ENCODE data around the gene CCDC57.
A peak's percentile ranks its signal among the peaks of the same experiment; 100 is the strongest.
"Not testable (repeated sequence)": the region's sequence is repeated elsewhere in the genome, so short reads cannot be mapped to it uniquely, and the experiment has no call there.

The CCDC57 gene

DNA sequence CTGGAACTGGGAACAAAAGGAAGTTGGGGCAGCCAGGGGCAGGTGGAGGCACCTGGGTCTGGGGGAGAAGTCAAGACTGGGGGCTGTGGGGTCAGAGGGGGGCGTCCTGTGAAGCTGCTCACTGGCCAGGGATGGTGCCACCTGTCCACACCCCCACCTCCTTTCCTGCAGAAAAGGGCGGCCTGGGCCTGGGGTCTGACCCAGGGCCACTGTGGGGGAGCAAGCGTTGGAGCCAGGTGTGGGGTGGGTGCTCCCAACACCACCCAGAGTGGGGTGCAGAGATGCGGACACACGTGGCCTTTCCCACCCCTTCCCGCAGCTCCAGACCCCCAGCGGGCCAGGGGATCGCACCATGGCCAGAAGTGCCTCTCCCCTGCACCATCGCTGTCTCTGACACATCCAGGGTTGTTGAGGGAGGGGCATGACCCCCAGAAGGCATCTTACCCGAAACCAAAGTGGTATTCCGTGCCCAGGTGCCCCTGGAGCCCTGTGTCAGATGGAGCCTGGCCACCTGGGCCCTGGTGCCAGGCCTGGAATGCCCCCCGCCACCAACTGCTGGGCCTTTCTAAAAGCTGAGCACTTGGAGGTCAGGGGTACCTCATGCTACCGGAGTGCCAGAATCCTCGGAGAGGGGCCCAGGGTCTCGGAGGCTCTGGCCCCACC is 13.6 kb upstream of the CCDC57 start:
- DNase-seq (ENCODE audit: insufficient read length, low spot score) (no peak), FAIRE-seq (no peak)

DNA sequence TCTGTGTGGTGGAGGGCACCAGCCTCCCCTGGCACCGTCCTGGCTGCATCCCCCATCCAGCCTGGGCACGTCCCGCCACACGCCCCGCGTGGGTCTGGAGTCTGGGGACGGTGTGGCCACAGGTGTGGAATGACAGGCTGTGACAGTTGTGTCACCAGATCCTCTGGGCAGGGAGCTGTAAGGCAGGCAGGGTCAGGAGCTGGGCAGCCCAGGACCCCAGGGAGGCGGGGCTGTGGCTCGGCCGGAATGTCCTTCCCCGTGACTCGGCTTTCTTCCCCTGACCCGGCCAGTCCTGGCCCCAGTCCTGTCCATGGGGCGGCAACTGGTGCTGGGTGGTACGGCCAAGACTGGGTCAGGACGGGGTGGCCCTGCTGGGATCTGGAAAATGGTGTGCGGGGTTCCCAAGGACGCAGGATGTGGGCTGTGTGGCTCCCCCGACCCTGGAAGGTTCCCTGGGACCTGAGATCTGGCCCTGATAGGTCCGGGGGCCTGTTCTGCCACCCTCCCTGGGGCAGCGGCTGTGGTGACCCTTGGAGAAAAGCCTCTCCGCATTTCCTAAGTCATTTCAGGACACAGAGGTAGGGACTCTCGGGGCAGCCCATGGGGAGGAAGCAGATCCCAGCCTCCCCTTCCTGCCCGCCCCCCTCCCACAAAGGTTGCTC is 12.9 kb upstream of the CCDC57 start:
- FAIRE-seq (no peak), DNase-seq (ENCODE audit: insufficient read length, low spot score) (no peak)

DNA sequence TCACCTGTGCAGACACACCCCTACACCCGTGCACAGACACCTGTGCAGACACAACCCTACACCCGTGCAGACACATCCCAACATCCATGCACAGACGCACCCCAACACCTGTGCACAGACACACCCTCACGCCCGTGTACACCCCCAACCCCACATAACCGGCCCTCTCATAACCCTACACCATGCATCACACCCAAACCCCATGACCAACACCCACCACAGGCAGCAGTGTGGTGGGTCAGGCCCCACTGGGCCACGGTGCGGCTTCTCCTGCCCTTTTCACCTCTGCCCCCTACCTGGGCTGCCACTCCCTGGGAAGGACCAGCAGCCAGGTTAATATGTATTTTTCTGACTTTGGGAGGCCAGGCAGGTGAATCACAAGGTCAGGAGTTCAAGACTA is 12.0 kb upstream of the CCDC57 start:
- no peak for FAIRE-seq
- DNase-seq (ENCODE audit: insufficient read length, low spot score) = no peak

DNA sequence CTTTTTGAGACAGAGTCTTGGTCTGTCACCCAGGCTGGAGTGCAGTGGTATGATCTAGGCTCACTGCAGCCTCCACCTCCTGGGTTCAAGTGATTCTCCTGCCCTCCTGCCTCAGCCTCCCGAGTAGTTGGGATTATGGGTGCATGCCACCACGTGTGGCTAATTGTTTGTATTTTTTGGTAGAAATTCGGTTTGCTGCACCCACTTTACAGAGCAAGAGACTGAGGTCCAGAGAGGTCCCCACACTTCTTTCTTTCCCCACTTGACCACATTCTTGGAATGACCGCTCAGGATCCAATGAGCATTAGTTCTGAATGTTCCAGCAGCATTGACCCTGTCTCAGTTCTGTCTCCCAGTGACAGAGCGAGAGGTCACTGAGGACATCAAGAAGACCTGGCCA is 10.9 kb upstream of the CCDC57 start:
- DNase-seq (ENCODE audit: insufficient read length, low spot score) (no peak), FAIRE-seq (no peak)

DNA sequence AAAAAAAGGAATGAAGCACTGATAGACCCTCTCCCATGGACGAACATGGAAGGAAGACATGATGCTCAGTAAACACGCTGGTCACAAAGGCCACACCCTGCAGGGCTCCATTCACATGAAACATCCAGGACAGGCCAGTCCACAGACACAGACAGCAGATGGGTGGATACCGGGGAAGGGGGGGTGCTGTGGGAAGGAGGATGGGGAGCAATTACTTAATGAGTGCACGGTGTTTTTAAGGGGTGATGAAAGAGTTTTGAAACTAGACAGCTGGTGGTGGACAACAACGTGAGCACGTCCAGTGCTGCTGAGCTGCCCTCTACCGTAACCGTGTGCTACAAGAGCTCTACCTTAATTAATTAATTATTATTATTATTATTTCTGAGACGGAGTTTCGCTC is 10.2 kb upstream of the CCDC57 start:
- no peak for FAIRE-seq

DNA sequence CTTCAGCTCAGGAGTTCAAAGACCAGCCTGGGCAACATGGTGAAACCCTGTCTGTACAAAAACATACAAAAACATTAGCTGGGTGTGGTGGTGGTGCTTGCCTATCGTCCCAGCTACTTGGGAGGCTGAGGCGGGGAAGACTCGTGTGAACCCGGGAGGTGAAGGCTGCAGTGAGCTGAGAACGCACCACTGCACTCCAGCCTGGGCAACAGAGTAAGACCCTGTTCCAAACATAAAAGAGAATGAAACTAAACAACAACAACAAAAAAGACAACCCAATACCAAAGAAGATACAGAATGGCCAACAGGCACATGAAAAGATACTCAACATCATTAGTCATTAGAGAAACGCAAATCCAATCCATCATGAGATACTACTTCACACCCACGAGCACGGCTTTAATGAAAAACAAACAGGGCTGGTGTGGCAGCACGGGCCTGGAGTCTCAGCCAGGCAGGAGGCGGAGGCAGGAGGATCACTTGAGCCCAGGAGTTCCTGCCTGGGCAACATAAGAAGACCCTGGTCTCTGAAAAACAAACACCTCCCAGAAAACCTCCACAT is 8.8 kb upstream of the CCDC57 start:
- no peak for FAIRE-seq
- no peak for DNase-seq (ENCODE audit: insufficient read length, low spot score)

More for the DNA sequence above, 10.2 kb upstream of the CCDC57 start:
- DNase-seq (ENCODE audit: insufficient read length, low spot score) = no peak

DNA sequence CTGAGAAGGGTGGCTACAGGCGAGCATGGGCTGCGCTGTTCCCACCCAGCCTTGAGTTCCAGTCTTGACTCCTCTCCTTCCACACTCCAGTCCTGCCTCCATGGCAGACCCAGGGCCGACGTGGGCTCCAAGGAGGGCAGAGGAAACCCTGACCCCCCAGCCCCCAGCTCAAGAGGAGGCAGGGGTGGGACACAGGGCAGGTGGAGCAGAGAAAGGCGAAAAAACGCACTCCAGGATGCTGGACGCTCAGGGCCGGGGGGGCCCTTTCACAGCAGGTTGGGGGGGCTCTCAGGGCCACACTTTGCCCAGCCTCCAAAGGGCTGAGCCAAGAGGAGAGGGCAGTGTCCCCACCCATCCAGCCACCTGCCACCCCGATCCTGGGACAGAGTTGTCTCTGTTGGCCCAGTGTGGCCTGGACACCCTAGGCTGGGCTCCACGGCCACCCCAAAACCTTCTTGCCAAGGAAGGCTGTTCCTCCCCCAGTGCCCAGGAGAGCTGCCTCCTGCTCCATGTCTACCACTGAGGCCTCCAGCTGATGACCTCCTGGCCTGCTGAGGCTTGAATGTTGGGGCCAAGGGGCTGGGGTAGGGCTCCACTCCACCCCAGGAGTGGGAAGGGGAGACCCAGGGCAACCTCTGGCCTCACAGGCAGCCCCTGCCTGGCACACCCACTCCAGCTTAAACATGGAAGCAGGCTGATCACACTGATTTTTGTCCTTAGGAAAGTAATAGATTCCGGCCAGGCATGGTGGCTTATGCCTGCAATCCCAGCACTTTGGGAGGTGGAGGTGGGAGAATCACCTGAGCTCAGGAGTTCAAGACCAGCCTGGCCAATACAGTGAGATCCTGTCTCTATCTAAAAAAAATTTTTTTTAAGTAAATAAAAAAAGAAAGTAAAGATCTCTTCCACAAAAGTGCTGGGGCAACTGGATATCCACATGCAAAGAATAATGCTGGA is 7.4 kb upstream of the CCDC57 start:
- no peak for DNase-seq (ENCODE audit: insufficient read length, low spot score)
- no peak for FAIRE-seq

DNA sequence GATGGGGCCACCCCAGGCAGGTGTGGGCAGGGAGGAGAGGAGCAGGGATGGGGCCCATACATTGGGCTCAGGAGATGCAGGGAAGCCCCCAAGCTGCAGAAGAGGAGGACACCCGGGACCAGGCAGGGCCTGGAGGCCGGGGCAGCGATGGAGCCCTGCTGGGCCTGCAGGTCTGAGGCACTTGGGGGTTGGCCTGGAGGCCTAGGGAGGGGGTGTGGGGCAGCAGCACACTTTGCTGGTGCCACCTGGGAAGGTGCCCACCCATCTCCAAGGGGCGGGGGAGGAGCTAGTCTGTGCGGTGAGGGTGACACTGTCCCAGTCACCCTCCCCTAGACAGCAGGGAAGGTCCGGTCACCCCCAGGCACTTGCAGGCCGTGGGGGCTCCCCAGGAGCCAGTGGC is 6.4 kb upstream of the CCDC57 start:
- DNase-seq (ENCODE audit: insufficient read length, low spot score) (no peak), FAIRE-seq (no peak)

DNA sequence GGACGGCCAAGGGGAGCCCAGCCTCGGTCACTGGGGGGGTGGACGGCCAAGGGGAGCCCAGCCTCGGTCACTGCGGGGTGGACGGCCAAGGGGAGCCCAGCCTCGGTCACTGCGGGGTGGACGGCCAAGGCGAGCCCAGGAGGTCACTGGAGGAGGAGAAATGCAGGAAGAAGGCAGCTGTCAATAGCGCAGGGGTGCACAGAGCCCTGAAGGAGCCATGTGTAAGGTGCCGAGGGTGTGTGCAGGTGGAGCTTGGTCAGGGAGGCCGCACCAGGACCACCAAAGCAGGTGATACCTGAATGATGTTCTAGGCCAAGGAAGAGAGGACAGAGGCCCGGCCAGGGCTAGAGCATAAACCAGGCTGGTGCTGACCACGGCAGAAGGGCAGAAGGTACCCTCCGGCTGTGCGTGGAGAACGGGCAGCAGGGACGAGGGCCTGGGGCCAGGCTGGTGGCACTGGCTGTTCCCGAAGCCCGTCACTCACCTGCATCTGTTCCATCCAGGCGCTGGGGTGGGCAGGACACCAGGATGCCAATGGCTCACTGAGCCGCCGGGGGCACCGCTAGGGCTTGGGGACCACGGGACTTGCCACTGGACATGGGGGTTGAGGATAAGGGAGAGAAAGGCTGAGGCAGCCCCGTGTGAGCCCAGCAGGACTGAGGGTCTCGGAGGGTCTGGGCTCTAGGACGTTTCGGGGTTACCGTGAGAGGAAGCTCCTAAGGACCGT is 5.9 kb upstream of the CCDC57 start:
- FAIRE-seq = no peak
- DNase-seq (ENCODE audit: insufficient read length, low spot score) = no peak

DNA sequence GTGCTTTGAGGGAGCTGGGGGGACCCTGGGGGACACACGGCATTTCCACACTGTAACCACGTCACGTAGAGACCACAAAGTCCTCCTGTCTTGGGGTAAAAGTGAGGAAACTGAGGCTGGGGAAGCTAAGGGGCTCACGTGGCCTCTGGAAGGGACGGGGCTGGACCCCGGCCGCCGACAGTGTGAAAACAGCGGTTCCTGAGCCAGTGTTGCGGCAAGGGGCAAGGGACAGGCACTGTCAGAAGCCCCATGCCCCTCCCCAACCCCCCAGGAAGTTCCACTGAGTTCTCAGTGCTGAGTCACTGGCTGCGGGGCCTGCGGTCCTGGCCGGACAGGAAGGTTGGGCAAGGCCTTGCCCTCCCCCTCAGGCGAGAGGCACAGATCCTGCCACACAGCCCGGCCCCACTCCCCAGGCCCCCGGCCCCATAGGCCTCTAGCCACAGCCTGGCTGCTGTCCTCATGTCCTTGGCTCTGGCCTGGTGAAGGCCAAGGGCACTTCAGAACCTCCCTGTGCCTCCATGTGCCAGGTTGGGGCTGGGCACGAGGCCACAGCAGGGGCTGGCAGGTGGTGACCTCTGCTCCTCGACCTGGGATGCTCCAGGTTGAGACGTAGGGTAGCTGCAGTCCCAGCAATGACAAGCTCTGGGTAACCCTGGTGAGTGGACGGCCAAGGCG is 5.0 kb upstream of the CCDC57 start:
- FAIRE-seq (peak; percentile 69), DNase-seq (ENCODE audit: insufficient read length, low spot score) (peak; percentile 81)

DNA sequence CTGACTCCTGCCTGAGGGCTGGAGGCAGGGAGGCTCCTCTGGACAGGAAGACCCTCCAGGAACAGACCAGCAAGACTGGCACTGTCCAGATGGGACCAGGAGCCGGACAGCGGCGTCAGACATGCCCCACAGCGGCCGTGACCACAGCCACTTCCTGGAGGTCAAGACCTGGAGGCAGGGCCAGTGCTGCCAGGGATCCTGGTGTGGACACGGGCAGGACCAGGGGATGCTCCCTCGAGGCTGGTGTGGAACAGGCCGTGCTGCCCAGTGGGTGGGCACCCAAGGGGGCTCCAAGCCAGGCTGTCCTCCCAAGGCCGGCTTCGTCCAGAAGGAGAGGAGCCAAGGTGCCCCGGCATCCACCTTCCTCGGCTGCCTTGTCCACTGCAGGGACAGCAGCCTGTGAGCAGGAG is 4.5 kb upstream of the CCDC57 start:
- DNase-seq (ENCODE audit: insufficient read length, low spot score) = no peak

DNA sequence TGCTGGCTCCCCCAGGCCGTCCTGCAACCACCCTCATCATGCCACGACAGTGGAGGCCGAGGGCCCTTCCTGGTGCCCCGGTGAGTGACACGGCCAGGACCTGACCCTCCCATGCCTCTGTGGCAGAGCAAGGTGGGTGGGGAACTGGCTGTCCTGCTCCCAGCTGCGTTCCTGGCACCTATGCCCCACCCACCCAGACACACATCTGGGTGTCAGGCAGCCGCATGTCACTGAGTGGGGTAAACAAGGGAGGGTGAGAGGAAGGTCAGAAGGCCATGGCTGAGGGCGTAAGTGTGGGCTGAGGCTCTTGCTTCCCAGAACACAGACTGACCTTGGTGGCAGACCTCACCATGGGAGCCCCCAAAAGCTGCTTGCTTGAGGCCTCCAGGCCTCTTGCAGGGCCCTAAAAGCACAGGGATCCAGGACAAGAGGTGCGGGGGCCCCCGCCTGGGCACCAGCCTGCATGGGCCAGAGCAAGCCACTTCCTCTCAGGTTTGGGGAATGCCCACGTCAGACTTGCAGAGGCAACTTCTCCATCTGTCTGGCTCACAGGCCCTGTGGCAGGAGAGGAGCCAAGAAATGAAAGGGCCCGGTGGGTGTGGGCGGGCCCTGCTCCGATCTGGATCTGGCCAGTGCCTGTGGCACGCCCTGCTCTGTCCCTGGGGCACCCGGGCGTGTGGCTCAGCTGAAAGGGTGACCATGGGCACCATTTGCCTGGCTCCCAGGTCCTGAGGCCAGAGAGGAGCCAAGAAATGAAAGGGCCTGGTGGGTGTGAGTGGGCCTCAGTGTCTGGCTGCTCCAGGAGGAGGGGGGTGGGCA is 3.9 kb upstream of the CCDC57 start:
- DNase-seq (ENCODE audit: insufficient read length, low spot score) = no peak
- FAIRE-seq = no peak

More for the DNA sequence above, 4.5 kb upstream of the CCDC57 start:
- no peak for FAIRE-seq

DNA sequence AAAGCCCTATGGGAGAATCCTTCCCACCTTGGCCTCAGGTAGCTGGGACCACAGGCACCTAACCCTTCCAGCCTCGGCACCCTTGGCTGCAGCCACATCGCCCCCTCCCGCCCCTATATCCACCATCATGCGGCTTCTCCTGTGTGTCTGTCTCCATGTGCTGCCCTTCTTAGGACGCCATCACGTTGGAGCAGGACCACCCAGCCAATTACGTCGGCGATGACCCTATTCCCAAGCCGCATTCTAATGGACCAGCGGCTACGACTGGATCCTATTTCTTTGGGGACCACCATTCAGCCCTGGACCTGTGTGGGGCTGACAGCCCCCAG is 3.3 kb upstream of the CCDC57 start:
- FAIRE-seq (no peak), DNase-seq (ENCODE audit: insufficient read length, low spot score) (no peak)

DNA sequence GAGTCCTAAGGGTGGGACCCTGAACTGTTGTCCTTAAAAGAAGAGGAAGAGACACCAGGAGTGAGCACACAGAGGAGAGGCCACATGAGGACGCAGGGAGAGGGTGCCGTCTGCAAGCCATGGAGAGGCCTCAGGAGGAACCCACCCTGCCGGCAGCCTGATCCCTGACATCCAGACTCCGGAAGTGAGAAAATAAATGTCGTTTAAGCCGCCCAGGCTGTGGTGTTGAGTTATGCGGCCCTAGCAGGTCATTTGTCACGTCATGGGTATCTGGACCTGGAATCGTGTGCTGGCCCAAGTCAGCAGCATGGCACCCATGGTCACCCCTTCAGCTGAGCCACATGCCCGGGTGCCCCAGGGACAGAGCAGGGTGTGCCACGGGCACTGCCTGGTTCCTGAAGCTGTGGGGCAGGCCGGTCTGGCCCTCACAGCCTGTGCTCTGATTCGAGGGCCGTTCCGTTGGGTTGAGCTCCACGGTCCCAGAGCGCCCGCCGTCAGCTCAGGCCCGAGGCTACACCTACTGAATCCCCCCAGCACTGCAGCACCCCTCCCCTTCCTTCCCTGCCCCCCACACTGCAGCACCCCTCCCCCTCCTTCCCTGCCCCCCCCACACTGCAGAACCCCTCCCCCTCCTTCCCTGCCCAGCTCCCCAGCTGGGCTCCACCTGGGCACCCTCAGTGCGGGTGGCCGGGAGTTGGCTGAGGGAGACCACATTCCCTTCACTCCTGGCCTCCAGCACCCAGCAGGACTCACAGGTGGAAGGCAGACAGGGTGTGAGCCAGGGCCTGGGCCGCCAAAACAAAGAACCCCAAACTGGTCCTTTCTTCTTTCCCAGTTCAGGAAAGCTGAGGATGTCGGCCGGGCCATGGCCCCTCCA is 2.7 kb upstream of the CCDC57 start:
- FAIRE-seq = no peak
- no peak for DNase-seq (ENCODE audit: insufficient read length, low spot score)

DNA sequence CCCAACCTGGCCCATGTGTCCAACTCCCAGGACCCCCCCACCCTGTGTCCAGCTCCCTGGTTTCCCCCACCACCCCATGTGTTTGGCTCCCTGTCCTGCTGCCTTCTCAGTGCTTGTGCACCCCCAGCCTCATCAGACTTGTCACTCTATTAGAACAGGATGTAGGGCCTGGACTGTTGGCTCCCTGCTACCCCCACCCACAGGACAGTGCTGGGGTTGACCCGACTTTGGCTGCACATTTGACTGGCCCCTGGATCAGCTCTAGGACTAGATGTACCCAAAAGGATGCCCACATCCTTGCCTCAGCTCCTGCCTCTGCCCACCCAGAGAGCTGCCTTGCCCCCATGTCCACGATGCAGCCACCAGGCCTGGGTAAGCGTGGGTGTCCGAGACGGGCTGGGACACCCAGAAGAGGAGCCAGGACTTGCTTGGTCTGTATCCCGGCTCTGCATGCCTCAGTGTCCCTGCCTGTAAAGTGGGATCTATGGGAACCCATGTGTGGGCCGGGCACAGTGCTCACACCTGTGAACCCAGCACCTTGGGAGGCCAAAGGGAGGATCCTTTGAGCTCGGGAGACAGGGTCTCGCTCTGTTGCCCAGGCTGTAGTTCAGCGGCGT is 1.5 kb upstream of the CCDC57 start:
- FAIRE-seq (no peak), DNase-seq (ENCODE audit: insufficient read length, low spot score) (no peak)

DNA sequence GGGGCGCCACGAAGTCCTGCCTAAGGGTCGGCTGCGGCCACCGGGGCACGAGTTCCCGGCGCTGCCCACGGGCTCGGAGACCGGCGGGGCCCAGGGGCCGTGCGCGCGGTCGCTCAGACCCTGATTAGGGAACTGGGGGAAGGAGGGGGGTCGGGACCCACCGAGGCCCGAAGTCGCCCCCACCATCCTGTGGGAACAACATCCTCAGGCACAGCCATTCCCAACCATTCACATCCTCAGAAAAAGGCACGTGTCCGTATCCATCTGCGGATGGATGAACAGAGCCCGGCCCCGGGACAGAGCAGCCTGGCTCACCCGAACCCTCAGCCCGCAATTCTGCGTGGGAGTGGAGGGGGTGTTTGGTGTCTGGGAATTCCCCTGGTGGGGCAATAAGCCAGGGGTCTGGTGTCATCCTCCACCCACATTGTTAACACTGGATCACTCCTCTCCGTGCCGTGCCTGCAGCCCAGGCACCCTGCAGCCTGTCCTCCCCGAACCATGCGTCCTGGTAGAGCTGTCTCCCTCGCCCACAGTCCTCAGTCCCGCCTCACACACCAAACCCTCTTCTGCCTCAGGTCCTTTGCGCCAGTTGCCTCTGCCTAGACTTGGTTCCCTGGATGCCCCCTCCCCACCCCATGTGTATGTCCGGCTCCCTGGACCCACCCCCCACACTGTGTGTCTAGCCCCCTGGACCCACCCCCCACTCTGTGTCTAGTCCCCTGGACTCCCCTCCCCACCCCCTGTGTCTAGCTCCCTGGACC is 789 bp upstream of the CCDC57 start:
- peak; percentile 82 for FAIRE-seq
- peak; percentile 80 for DNase-seq (ENCODE audit: insufficient read length, low spot score)

DNA sequence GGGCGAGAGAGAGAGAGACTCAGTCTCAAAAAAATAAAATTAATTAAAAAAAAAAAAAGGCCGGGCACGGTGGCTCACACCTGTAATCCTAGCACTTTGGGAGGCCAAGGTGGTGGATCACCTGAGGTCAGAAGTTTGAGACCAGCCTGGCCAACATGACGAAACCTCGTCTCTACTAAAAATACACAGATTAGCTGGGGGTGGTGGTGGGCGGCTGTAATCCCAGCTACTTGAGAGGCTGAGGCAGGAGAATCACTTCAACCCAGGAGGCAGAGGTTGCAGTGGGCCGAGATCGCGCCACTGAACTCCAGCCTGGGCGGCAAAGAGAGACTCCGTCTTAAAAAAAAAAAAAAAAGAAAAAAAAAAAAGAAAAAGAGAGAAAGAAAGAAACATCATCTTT is 2.0 kb downstream of the CCDC57 start:
- FAIRE-seq; DNase-seq (ENCODE audit: insufficient read length, low spot score): not testable (repeated sequence)

All from HTR-8/SVneo (cell line).